GM12892 (cell line): ENCODE data around the gene CRYBA4.

Experiments
- POLR2A ChIP-seq: IDR thresholded peaks from 2 replicates; pipeline ENCODE4 v1.6.1; 2011; ENCODE audit warnings: low read depth, low read length, control low read depth
- POLR2AphosphoS5 ChIP-seq: IDR thresholded peaks from 2 replicates; pipeline ENCODE4 v1.6.1; 2011; ENCODE audit warnings: low read depth, low read length, control low read depth

- no peak for TF ChIP-seq POLR2A
- TF ChIP-seq POLR2AphosphoS5, result no peak
Observed at GRCh38 chr22:26634189-26634588, 12.4 kb downstream of the CRYBA4 start.
